ENCODE data around the gene MGAM2. TPM values are rescaled to one million over a fixed set of nuclear protein-coding genes. Genes with fewer than 3 reads are reported as not detected.

MGAM2 gene
- total and polyA plus RNA-seq, 5 donors from 2014 or later = not detected

DNA sequence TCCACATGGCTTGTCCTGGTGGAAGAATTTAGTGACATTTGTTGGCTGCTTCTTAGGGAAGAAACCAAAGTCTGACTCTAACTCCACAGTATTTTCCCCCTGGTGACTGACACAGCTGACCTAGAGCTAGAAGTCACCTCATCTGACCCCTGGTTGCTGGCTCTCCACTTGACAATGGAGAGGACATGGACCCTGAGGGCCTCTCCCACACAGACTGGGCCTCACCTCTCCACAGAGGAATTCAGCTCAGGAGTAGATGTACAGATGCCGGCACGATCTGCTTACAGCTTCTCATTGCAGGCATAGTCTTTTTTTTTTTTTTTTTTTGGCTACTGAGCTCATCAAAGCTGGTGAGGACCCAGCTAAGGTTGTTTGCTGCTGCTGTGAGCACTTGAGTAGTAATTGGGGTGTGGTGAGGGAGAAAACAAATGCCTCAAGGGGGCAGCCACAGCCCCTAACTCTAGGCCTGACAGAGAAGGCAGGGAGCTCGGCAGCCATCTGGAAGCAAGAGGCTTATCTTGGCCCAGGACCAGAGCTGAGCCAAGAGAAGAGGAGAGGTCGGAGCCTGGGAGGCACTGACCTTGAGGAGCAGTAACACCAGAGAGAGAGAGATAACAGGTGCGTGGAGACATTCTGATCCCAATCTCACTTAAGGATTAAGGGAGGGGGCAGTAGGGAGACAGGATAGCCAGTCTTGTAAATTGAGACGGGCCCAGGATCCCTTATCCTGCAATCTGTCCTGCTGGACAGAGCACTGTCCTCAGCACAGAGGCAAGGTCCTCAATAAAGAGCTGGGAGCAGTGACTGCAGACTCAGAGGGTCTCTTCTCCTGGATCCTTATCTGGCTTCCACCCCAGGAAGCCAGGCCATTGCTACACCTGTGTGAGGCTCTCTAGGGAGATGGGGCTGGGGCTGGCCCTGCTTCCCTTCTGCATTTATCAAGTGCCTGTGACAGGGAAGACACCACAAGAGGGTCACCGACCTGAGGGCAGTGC, 136.9 kb downstream of the MGAM2 start:
- peaks cover 5% of the 10 kb centered on the region for H3K27me3 Mint-ChIP-seq
- peak overlapping the region in 1 of 3 donors; percentile 68 for H3K27ac Mint-ChIP-seq
- Histone ChIP-seq H3K4me3 (ENCODE audit: low read depth, low read length) (no peak overlapping the region), H3K36me3 (ENCODE audit: control insufficient read depth, insufficient read depth, low read length) (no peaks in the 10 kb centered on the region), H3K27ac (ENCODE audit: insufficient read depth, low read length, poor library complexity, severe bottlenecking) (no peak overlapping the region), H3K4me1 (ENCODE audit: control insufficient read depth, insufficient read depth, low read length, poor library complexity, severe bottlenecking) (no peaks in the 10 kb centered on the region), H3K27me3 (ENCODE audit: control insufficient read depth, insufficient read depth, low read length) (no peaks in the 10 kb centered on the region), H3K9me3 (ENCODE audit: control insufficient read depth in 2 of 2, low read length in 2 of 2) (no peaks in the 10 kb centered on the region)
- no peaks in the 10 kb centered on the region for H3K36me3 Mint-ChIP-seq
- DNase-seq (no peak), ATAC-seq (ENCODE audit: low read depth in 2 of 2) (no peak)
- H3K4me1 Mint-ChIP-seq = no peaks in the 10 kb centered on the region
- no peak overlapping the region for H3K4me3 Mint-ChIP-seq
- H3K9me3 Mint-ChIP-seq = no peaks in the 10 kb centered on the region

DNA sequence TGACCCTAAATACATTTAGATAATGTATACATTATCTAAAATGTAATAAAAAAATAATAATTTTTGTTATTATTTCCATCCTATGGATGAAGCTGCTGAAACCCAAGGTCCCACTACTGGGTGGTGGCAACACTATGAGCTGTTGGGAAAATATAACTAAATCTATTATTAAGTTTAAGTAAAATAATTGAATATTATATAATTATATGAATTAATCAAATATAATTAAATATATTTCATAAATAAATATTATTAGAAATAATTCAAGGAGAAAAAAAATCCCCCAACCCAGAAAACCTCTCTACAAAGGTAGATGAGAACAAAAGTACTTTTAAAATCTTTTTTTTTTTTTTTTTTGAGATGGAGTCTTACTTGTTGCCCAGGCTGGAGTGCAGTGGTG, 138.4 kb downstream of the MGAM2 start:
- Mint-ChIP-seq H3K27ac (no peak overlapping the region), H3K9me3 (no peaks in the 10 kb centered on the region), H3K4me1 (no peaks in the 10 kb centered on the region), H3K36me3 (no peaks in the 10 kb centered on the region), H3K27me3 (peaks cover 5% of the 10 kb centered on the region), H3K4me3 (no peak overlapping the region)
- H3K9me3 ChIP-seq (ENCODE audit: control insufficient read depth in 2 of 2, low read length in 2 of 2) = no peaks in the 10 kb centered on the region
- DNase-seq (no peak), ATAC-seq (ENCODE audit: low read depth in 2 of 2) (no peak)
- no peaks in the 10 kb centered on the region for H3K36me3 ChIP-seq (ENCODE audit: control insufficient read depth, insufficient read depth, low read length)
- H3K27me3 ChIP-seq (ENCODE audit: control insufficient read depth, insufficient read depth, low read length) = no peaks in the 10 kb centered on the region
- H3K4me1 ChIP-seq (ENCODE audit: control insufficient read depth, insufficient read depth, low read length, poor library complexity, severe bottlenecking) = no peaks in the 10 kb centered on the region
- no peak overlapping the region for H3K27ac ChIP-seq (ENCODE audit: insufficient read depth, low read length, poor library complexity, severe bottlenecking)
- no peak overlapping the region for H3K4me3 ChIP-seq (ENCODE audit: low read depth, low read length)

DNA sequence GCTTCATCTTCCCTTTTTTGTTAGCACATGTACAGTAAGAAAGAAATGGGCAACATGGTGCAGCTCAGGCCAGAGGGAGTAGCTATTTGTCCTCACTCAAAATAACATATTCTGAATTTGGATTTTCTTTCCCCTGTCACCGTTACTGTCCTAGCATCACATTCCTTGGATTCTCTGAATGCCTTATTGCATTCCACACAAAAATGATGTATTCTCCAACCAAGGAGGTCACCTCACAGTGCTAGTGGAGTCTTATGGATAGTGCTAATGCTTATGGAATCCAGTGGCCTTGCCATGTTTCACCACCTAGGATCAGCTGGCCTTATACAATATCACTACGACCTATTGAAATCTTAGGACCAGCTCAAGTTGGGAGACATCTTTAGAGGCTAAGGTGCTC, 139.2 kb downstream of the MGAM2 start:
- DNase-seq = no peak
- Histone ChIP-seq H3K36me3 (ENCODE audit: control insufficient read depth, insufficient read depth, low read length) (no peaks in the 10 kb centered on the region), H3K9me3 (ENCODE audit: control insufficient read depth in 2 of 2, low read length in 2 of 2) (no peaks in the 10 kb centered on the region), H3K27me3 (ENCODE audit: control insufficient read depth, insufficient read depth, low read length) (no peaks in the 10 kb centered on the region), H3K27ac (ENCODE audit: insufficient read depth, low read length, poor library complexity, severe bottlenecking) (no peak overlapping the region), H3K4me3 (ENCODE audit: low read depth, low read length) (no peak overlapping the region), H3K4me1 (ENCODE audit: control insufficient read depth, insufficient read depth, low read length, poor library complexity, severe bottlenecking) (no peaks in the 10 kb centered on the region)
- Mint-ChIP-seq H3K9me3 (peaks cover 0 to 1% (median 0%) of the 10 kb centered on the region in 7 donors), H3K27me3 (peaks cover 5% of the 10 kb centered on the region), H3K27ac (no peak overlapping the region), H3K4me1 (no peaks in the 10 kb centered on the region), H3K4me3 (no peak overlapping the region), H3K36me3 (no peaks in the 10 kb centered on the region)
- ATAC-seq (ENCODE audit: low read depth in 2 of 2) = no peak

DNA sequence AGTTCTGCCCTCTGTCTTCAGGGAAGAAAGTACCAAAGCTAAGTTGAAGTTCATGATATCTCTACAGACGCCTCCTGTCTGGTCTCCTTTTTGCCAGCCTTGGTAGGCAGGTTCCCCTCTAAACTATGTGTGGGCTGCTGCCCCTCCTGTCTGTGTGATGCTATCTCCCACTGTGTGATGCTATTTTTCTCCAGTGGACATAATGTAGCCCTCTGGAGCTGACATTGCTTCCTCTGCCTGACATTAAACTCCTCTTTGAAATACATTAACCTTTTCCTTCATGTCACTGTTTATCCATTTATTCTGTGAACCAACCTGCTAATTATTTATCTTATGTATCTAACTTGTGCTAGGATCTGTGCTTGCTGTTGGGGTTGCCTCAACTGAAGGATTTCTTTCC, 146.4 kb downstream of the MGAM2 start, which contains the start of gene PRSS58:
TSS of gene PRSS58 (minus strand) at position 101 of the 400 bp plus-strand sequence. CDS start 351 bp downstream, outside the sequence.
- Histone ChIP-seq H3K4me3 (ENCODE audit: low read depth, low read length) (no peak within 1 kb of the TSS), H3K27ac (ENCODE audit: insufficient read depth, low read length, poor library complexity, severe bottlenecking) (no peak within 1 kb of the TSS), H3K4me1 (ENCODE audit: control insufficient read depth, insufficient read depth, low read length, poor library complexity, severe bottlenecking) (no peaks in the 10 kb centered on the region), H3K36me3 (ENCODE audit: control insufficient read depth, insufficient read depth, low read length) (no peaks in the 10 kb centered on the region), H3K9me3 (ENCODE audit: control insufficient read depth in 2 of 2, low read length in 2 of 2) (no peaks in the 10 kb centered on the region), H3K27me3 (ENCODE audit: control insufficient read depth, insufficient read depth, low read length) (no peaks in the 10 kb centered on the region)
- ATAC-seq (ENCODE audit: low read depth in 2 of 2) (no peak), DNase-seq (no peak)
- no peaks in the 10 kb centered on the region for H3K27me3 Mint-ChIP-seq
- H3K4me3 Mint-ChIP-seq = no peak within 1 kb of the TSS
- H3K4me1 Mint-ChIP-seq = no peaks in the 10 kb centered on the region
- no peak within 1 kb of the TSS for H3K27ac Mint-ChIP-seq
- peaks cover 0 to 5% (median 1%) of the 10 kb centered on the region in 7 donors for H3K9me3 Mint-ChIP-seq
- no peaks in the 10 kb centered on the region for H3K36me3 Mint-ChIP-seq

DNA sequence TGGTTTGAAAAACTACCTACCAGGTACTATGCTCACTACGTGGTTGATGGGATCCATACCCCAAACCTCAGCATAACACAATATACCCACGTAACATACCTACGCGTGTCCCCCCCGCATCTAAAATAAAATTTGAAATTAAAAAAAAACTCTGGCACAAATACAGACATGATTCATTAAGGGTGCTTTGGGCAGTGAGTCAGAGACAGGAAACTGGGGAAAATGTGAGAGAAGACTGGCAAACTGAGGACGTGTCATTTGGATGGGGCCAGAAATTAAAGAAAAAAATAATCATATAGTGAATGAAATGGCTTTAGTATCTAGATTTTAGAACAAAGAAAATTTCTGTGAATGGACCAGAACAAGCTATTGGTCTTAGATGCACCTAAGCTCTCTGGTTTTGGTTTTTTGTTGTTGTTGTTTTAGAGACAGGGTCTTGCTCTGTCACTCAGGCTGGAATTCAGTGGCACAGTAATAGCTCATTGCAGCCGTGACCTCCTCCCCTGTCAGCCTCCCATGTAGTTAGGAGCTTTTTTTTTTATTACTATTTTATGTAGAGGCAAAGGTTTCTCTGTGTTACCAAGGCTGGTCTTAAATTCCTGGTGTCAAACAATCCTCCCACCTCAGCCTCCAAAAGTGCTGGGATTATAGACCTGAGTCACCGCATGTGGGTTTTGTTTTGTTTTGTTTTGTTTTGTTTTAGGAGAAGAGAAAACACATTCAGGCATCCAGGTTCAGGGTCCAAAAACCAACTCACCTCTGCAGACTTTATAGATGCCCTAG, 152.3 kb downstream of the MGAM2 start:
- DNase-seq = no peak
- no peaks in the 10 kb centered on the region for H3K9me3 ChIP-seq (ENCODE audit: control insufficient read depth in 2 of 2, low read length in 2 of 2)
- no peaks in the 10 kb centered on the region for H3K4me1 ChIP-seq (ENCODE audit: control insufficient read depth, insufficient read depth, low read length, poor library complexity, severe bottlenecking)
- no peak overlapping the region for H3K27ac ChIP-seq (ENCODE audit: insufficient read depth, low read length, poor library complexity, severe bottlenecking)
- ATAC-seq (ENCODE audit: low read depth in 2 of 2) = no peak
- no peak overlapping the region for H3K4me3 ChIP-seq (ENCODE audit: low read depth, low read length)
- Mint-ChIP-seq H3K27me3 (peaks cover 4% of the 10 kb centered on the region), H3K9me3 (peaks cover 0 to 4% (median 0%) of the 10 kb centered on the region in 7 donors), H3K4me3 (no peak overlapping the region), H3K4me1 (no peaks in the 10 kb centered on the region), H3K36me3 (no peaks in the 10 kb centered on the region), H3K27ac (no peak overlapping the region)
- H3K36me3 ChIP-seq (ENCODE audit: control insufficient read depth, insufficient read depth, low read length) = no peaks in the 10 kb centered on the region
- peaks cover 2% of the 10 kb centered on the region for H3K27me3 ChIP-seq (ENCODE audit: control insufficient read depth, insufficient read depth, low read length)

Other genes with a start within 250 kb of the MGAM2 start
- gene OR9A4, start 195.3 kb upstream of the MGAM2 start, total RNA-seq = not detected
- gene OR9A4, start 195.3 kb upstream of the MGAM2 start, polyA plus RNA-seq = not detected
- gene CLEC5A, start 164.7 kb upstream of the MGAM2 start, total RNA-seq = not detected
- not detected for gene CLEC5A, start 164.7 kb upstream of the MGAM2 start, polyA plus RNA-seq
- not detected for gene TAS2R38, start 137.9 kb upstream of the MGAM2 start, total RNA-seq
- not detected for gene TAS2R38, start 137.9 kb upstream of the MGAM2 start, polyA plus RNA-seq
- gene MGAM, start 115.8 kb upstream of the MGAM2 start, total RNA-seq = not detected
- not detected for gene MGAM, start 115.8 kb upstream of the MGAM2 start, polyA plus RNA-seq
- not detected for gene PRSS58, start 146.3 kb downstream of the MGAM2 start, total RNA-seq
- gene PRSS58, start 146.3 kb downstream of the MGAM2 start, polyA plus RNA-seq = under 1 TPM in 1 of 4 donors, not detected in 3; 0.21 TPM